K562 (cell line): Measurements from ENCODE around the gene NEMF. TPM values are rescaled to one million over a fixed set of nuclear protein-coding genes. Genes with fewer than 3 reads are reported as not detected.

Source experiments
- ATAC-seq: fragments of 200-7000 bp; cut with Tn5 transposase; 3 replicates; pipeline ENCODE4 v1.9.1; 2020; ENCODE audit warnings: moderate library complexity
- BruUV-seq: library from RNA; stranded (reverse); fragments of 400-500 nt; replicated peaks from 2 replicates; lab custom pipeline; 2021; lab: Mats Ljungman, UMichigan
- CTCF ChIA-PET: fragments of 300-600 bp; formaldehyde crosslinking; extraction: SDS; loops from one replicate; lab custom pipeline; 2021; ENCODE audit warnings: low intra/inter-chr PET ratio; lab: Yijun Ruan, JAX
- POLR2A ChIA-PET: fragments of 300-600, 350-650 bp; sonication (Branson Sonifier 250); formaldehyde crosslinking; extraction: SDS; loops from one replicate; lab custom pipeline; 2021; ENCODE audit warnings: antibody characterized with exemption, inconsistent platforms; lab: Yijun Ruan, JAX
- DNase-seq, 4 experiments: peaks; one replicate each; pipeline versions ENCODE4 v3.0.0 to v3.0.0-alpha.2; 2011 to 2018; ENCODE audit warnings: low spot score in 3 of 4, mixed read lengths in 3 of 4; ENCODE audit errors: extremely low read depth in 1 of 4
- FAIRE-seq: peaks from 2 replicates; lab custom pipeline; 2011; peaks lifted over from hg19 to GRCh38; lab: Jason Lieb, UNC
- H2AFZ ChIP-seq: 2 replicates; pipeline ENCODE4 v1.6.0; 2011; ENCODE audit warnings: low read depth, low read length, control low read depth, inconsistent platforms
- H3K27ac ChIP-seq: fragments of 200-600 bp; 3 replicates; pipeline ENCODE4 v1.8.0; 2011; ENCODE audit warnings: low read depth, mild to moderate bottlenecking, control low read depth, inconsistent platforms, low read length, moderate library complexity, mixed read lengths; ENCODE audit errors: extremely low read depth
- H3K27me3 ChIP-seq, 2 experiments: fragments of 300-600 bp in 1 of 2; 2 replicates in 1 of 2; 3 replicates in 1 of 2; pipeline versions ENCODE4 v1.6.0 to v1.8.0; 2011; ENCODE audit warnings: inconsistent platforms in 2 of 2, low read length in 2 of 2, mild to moderate bottlenecking in 1 of 2, mixed read lengths in 1 of 2, moderate library complexity in 1 of 2; ENCODE audit not compliant: control insufficient read depth in 2 of 2, insufficient read depth in 2 of 2
- H3K36me3 ChIP-seq: fragments of 300-600 bp; 3 replicates; pipeline ENCODE4 v1.8.0; 2011; ENCODE audit warnings: mild to moderate bottlenecking, low read length, inconsistent platforms; ENCODE audit not compliant: control insufficient read depth, insufficient read depth
- H3K4me1 ChIP-seq, 2 experiments: fragments of 200-600 bp in 1 of 2; replicated peaks in 1 of 2; 2 replicates in 1 of 2; 3 replicates in 1 of 2; pipeline versions ENCODE4 v1.5.1 to v1.8.0; 2011; ENCODE audit warnings: inconsistent platforms in 2 of 2, low read length in 2 of 2, mild to moderate bottlenecking in 1 of 2, mixed read lengths in 1 of 2, moderate library complexity in 1 of 2; ENCODE audit not compliant: control insufficient read depth in 2 of 2, insufficient read depth in 2 of 2
- H3K4me2 ChIP-seq: 2 replicates; pipeline ENCODE4 v1.6.1; 2011; ENCODE audit warnings: low read length, control low read depth, inconsistent platforms, mixed read lengths; ENCODE audit not compliant: insufficient read depth
- H3K4me3 ChIP-seq: fragments of 200-600 bp; sonication (generic), shearing (Covaris generic); 2 replicates; pipeline ENCODE4 v1.5.1; 2016; ENCODE audit warnings: control low read depth, inconsistent platforms
- H3K79me2 ChIP-seq: fragments of 200-600 bp; 3 replicates; pipeline ENCODE4 v1.8.0; 2011; ENCODE audit warnings: low read length, inconsistent platforms; ENCODE audit not compliant: control insufficient read depth, insufficient read depth
- H3K9ac ChIP-seq, 2 experiments: 2 replicates each; pipeline versions ENCODE4 v1.6.0 to v1.6.1; 2011; ENCODE audit warnings: low read depth in 2 of 2, low read length in 2 of 2, control low read depth in 1 of 2, inconsistent platforms in 1 of 2, mild to moderate bottlenecking in 1 of 2, mixed read lengths in 1 of 2; ENCODE audit not compliant: insufficient read depth in 1 of 2
- H3K9me1 ChIP-seq: one replicate; pipeline ENCODE4 v1.6.0; 2011; ENCODE audit warnings: inconsistent platforms, mild to moderate bottlenecking, low read length, moderate library complexity; ENCODE audit not compliant: control insufficient read depth, insufficient read depth
- H3K9me3 ChIP-seq: replicated peaks from 2 replicates; pipeline ENCODE4 v1.5.1; 2011; ENCODE audit warnings: low read depth, low read length, inconsistent platforms; ENCODE audit not compliant: control insufficient read depth, insufficient read depth
- H4K20me1 ChIP-seq: replicated peaks from 2 replicates; pipeline ENCODE4 v1.6.1; 2011; ENCODE audit warnings: low read length, inconsistent platforms, mixed read lengths; ENCODE audit not compliant: control insufficient read depth, insufficient read depth
- BRD4 ChIP-seq: fragments of 200-600 bp; sonication (generic); IDR thresholded peaks from 2 replicates; pipeline ENCODE4 v1.6.1; 2017; ENCODE audit warnings: inconsistent platforms
- CHD1 ChIP-seq: fragments of 200-600 bp; sonication (generic); IDR thresholded peaks from one replicate; pipeline ENCODE4 v1.6.1; 2012; ENCODE audit warnings: mild to moderate bottlenecking, moderate library complexity, low read length, inconsistent platforms
- KLF6 ChIP-seq: fragments of 250-450 bp; sonication (Bioruptor Pico); IDR thresholded peaks from 2 replicates; pipeline ENCODE4 v1.4.0; 2020; ENCODE audit warnings: mild to moderate bottlenecking, moderate library complexity, borderline replicate concordance
- PHF20 ChIP-seq: fragments of 450-650 bp; IDR thresholded peaks from 2 replicates; pipeline ENCODE4 v1.6.1; 2018; ENCODE audit not compliant: partially characterized antibody
- ZC3H11A ChIP-seq: IDR thresholded peaks from 2 replicates; pipeline ENCODE4 v1.6.1; 2012; ENCODE audit warnings: low read depth, low read length, improper control_type of control experiment
- WGBS: fragments of 100-300 bp; shearing (Covaris generic); methylation state at CpG from one replicate; pipeline ENCODE4 v1.1.6; 2016; ENCODE audit warnings: low coverage, mixed read lengths; ENCODE audit not compliant: insufficient coverage; ENCODE audit errors: missing lambda C conversion rate; 5-methylcytosine and 5-hydroxymethylcytosine counted together
- in situ Hi-C: fragments of 300-500 bp; cut with MboI; formaldehyde crosslinking; loops from 4 replicates; pipeline ENCODE4 v1.15.0; 2018; ENCODE audit warnings: inconsistent platforms, mixed read lengths
- intact Hi-C: fragments of 100-400 bp; cut with micrococcal nuclease; formaldehyde crosslinking; loops from 2 replicates; pipeline ENCODE4 v1.14.2; 2022
- polyA plus RNA-seq, 8 experiments: library from polyadenylated mRNA; depleted of rRNA in 4 of 8; stranded (reverse) in 5 of 8; unstranded in 3 of 8; fragments of >200 nt; fragmentation: Nextera tagmentation in 2 of 8; fragmentation: Illumina TruSeq in 1 of 8; extraction: Ambion mirVana in 2 of 8; extraction: Trizol in 1 of 8; gene quantifications; 2 replicates each; pipeline versions ENCODE4 v1.2.1 to v1.2.3, GENCODE V29; 2011 to 2014; ENCODE audit warnings: inconsistent platforms in 1 of 8, missing spikeins in 1 of 8
- total RNA-seq, 7 experiments: library from RNA; depleted of rRNA in 6 of 7; stranded (reverse); fragments of >200 nt in 6 of 7; fragmentation: Illumina TruSeq in 2 of 7; extraction: Trizol in 2 of 7; gene quantifications; 2 replicates each; pipeline versions ENCODE4 v1.2.1 to v1.2.3, GENCODE V29; 2011 to 2021; ENCODE audit warnings: low replicate concordance in 1 of 7
- TF ChIP-seq, protein P1 (sequence below): fragments of 250-450 bp; sonication (Bioruptor Pico); IDR thresholded peaks from 2 replicates; pipeline ENCODE4 v1.5.0; 2020; ENCODE audit warnings: mild to moderate bottlenecking, borderline replicate concordance
- TF ChIP-seq, protein P2 (sequence below): fragments of 450-650 bp; IDR thresholded peaks from 2 replicates; pipeline ENCODE4 v1.6.1; 2016; ENCODE audit warnings: mild to moderate bottlenecking, moderate library complexity

Gene NEMF
- total and polyA plus RNA-seq, 9 of the 15 experiments (the other 6 are each of a cell fraction or from before 2014, with no cell fraction given): 38.8 to 94.4 (median 61.0) TPM

DNA sequence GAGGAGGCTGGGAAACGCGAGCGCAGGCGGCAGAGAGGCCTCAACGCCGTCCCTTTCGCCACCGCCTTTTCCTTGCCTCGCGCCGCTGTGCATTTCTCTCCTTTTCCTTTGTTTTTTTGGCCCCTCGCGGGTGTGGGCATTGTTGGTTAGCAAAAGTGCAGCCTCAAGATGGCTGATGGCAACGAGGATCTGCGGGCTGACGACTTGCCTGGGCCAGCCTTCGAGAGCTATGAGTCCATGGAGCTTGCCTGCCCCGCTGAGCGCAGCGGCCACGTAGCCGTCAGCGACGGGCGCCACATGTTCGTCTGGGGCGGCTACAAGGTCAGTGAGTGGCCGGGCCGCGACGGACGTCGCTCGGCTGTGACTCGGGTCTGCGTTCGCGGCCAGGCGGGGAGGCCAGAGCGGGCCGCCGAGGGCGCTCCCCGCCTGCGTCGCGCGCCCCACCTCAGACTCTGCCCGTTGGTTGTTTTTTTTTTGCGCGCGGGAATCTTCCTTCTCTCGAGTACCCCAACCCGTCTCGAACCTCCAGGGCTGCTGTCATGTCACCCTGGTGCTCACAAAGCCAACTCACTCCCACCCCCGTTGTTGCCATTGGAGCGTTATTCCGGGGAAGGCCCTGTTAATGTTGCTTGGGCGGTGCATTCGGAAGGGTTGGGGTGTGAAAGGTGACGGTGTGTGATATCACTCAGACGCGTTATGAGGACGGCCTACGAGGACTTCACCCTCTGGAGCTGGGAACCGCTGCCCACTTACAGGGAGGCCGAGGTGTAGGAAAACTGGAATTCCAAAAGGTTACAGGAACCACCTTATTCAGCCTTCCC, 84.1 kb downstream of the NEMF start:
- peak overlapping the region; percentile 95 for H3K4me2 ChIP-seq
- peaks cover 17 to 20% of the 10 kb centered on the region in 2 experiments; a peak in 4 of 5 replicates for H3K4me1 ChIP-seq
- peaks cover 32% of the 10 kb centered on the region for H3K79me2 ChIP-seq
- DNase-seq: peak; percentile 41 to 74 (median 44)
- H3K9me3 ChIP-seq: no peaks in the 10 kb centered on the region
- BruUV-seq: no TSS peak
- POLR2A ChIA-PET: interaction anchor here (0.5 to 5.4 kb wide), 12 partner anchors 13 to 148 kb away, joined by 3 to 31 read pairs (median 4); partner anchors contain the start of genes DNAAF2, KLHDC1, MGAT2 and POLE2
- H3K4me3 ChIP-seq: peak overlapping the region; percentile 93
- H3K36me3 ChIP-seq: no peaks in the 10 kb centered on the region
- peak overlapping the region; percentile 99 for H3K27ac ChIP-seq
- H4K20me1 ChIP-seq: no peaks in the 10 kb centered on the region
- in situ Hi-C loops (loop anchor here (5.0 kb wide), 1 partner anchor 81 kb away; the partner anchor contains the start of gene POLE2), intact Hi-C loops (loop anchor here (2.0 to 5.0 kb wide), 2 partner anchors 78 to 136 kb away; no protein-coding TSS in a partner anchor)
- ATAC-seq: peak; percentile 68
- H3K9me1 ChIP-seq: no peaks in the 10 kb centered on the region
- peak overlapping the region; percentile 94 to 100 for H3K9ac ChIP-seq
- under 1% methylated on average over 26 of the region's 67 CpGs for WGBS
- CTCF ChIA-PET: no interaction called here
- H3K27me3 ChIP-seq: no peaks in the 10 kb centered on the region
- peak overlapping the region; percentile 91 for H2AFZ ChIP-seq
- FAIRE-seq: peak; percentile 84
- TF ChIP-seq, protein P1, sequence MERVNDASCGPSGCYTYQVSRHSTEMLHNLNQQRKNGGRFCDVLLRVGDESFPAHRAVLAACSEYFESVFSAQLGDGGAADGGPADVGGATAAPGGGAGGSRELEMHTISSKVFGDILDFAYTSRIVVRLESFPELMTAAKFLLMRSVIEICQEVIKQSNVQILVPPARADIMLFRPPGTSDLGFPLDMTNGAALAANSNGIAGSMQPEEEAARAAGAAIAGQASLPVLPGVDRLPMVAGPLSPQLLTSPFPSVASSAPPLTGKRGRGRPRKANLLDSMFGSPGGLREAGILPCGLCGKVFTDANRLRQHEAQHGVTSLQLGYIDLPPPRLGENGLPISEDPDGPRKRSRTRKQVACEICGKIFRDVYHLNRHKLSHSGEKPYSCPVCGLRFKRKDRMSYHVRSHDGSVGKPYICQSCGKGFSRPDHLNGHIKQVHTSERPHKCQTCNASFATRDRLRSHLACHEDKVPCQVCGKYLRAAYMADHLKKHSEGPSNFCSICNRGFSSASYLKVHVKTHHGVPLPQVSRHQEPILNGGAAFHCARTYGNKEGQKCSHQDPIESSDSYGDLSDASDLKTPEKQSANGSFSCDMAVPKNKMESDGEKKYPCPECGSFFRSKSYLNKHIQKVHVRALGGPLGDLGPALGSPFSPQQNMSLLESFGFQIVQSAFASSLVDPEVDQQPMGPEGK: no peak
- TF ChIP-seq ZC3H11A: no peak
- no peak for TF ChIP-seq PHF20
- peak; percentile 78 for TF ChIP-seq CHD1
- TF ChIP-seq KLF6: no peak
- no peak for TF ChIP-seq BRD4
- TF ChIP-seq, protein P2, sequence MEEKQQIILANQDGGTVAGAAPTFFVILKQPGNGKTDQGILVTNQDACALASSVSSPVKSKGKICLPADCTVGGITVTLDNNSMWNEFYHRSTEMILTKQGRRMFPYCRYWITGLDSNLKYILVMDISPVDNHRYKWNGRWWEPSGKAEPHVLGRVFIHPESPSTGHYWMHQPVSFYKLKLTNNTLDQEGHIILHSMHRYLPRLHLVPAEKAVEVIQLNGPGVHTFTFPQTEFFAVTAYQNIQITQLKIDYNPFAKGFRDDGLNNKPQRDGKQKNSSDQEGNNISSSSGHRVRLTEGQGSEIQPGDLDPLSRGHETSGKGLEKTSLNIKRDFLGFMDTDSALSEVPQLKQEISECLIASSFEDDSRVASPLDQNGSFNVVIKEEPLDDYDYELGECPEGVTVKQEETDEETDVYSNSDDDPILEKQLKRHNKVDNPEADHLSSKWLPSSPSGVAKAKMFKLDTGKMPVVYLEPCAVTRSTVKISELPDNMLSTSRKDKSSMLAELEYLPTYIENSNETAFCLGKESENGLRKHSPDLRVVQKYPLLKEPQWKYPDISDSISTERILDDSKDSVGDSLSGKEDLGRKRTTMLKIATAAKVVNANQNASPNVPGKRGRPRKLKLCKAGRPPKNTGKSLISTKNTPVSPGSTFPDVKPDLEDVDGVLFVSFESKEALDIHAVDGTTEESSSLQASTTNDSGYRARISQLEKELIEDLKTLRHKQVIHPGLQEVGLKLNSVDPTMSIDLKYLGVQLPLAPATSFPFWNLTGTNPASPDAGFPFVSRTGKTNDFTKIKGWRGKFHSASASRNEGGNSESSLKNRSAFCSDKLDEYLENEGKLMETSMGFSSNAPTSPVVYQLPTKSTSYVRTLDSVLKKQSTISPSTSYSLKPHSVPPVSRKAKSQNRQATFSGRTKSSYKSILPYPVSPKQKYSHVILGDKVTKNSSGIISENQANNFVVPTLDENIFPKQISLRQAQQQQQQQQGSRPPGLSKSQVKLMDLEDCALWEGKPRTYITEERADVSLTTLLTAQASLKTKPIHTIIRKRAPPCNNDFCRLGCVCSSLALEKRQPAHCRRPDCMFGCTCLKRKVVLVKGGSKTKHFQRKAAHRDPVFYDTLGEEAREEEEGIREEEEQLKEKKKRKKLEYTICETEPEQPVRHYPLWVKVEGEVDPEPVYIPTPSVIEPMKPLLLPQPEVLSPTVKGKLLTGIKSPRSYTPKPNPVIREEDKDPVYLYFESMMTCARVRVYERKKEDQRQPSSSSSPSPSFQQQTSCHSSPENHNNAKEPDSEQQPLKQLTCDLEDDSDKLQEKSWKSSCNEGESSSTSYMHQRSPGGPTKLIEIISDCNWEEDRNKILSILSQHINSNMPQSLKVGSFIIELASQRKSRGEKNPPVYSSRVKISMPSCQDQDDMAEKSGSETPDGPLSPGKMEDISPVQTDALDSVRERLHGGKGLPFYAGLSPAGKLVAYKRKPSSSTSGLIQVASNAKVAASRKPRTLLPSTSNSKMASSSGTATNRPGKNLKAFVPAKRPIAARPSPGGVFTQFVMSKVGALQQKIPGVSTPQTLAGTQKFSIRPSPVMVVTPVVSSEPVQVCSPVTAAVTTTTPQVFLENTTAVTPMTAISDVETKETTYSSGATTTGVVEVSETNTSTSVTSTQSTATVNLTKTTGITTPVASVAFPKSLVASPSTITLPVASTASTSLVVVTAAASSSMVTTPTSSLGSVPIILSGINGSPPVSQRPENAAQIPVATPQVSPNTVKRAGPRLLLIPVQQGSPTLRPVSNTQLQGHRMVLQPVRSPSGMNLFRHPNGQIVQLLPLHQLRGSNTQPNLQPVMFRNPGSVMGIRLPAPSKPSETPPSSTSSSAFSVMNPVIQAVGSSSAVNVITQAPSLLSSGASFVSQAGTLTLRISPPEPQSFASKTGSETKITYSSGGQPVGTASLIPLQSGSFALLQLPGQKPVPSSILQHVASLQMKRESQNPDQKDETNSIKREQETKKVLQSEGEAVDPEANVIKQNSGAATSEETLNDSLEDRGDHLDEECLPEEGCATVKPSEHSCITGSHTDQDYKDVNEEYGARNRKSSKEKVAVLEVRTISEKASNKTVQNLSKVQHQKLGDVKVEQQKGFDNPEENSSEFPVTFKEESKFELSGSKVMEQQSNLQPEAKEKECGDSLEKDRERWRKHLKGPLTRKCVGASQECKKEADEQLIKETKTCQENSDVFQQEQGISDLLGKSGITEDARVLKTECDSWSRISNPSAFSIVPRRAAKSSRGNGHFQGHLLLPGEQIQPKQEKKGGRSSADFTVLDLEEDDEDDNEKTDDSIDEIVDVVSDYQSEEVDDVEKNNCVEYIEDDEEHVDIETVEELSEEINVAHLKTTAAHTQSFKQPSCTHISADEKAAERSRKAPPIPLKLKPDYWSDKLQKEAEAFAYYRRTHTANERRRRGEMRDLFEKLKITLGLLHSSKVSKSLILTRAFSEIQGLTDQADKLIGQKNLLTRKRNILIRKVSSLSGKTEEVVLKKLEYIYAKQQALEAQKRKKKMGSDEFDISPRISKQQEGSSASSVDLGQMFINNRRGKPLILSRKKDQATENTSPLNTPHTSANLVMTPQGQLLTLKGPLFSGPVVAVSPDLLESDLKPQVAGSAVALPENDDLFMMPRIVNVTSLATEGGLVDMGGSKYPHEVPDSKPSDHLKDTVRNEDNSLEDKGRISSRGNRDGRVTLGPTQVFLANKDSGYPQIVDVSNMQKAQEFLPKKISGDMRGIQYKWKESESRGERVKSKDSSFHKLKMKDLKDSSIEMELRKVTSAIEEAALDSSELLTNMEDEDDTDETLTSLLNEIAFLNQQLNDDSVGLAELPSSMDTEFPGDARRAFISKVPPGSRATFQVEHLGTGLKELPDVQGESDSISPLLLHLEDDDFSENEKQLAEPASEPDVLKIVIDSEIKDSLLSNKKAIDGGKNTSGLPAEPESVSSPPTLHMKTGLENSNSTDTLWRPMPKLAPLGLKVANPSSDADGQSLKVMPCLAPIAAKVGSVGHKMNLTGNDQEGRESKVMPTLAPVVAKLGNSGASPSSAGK: 0 out of 2 replicates have a peak, but pooled peaks have one; percentile 26
